ENCODE data around the gene DHRS7B.
A peak's percentile ranks its signal among the peaks of the same experiment; 100 is the strongest.

DHRS7B gene

DNA sequence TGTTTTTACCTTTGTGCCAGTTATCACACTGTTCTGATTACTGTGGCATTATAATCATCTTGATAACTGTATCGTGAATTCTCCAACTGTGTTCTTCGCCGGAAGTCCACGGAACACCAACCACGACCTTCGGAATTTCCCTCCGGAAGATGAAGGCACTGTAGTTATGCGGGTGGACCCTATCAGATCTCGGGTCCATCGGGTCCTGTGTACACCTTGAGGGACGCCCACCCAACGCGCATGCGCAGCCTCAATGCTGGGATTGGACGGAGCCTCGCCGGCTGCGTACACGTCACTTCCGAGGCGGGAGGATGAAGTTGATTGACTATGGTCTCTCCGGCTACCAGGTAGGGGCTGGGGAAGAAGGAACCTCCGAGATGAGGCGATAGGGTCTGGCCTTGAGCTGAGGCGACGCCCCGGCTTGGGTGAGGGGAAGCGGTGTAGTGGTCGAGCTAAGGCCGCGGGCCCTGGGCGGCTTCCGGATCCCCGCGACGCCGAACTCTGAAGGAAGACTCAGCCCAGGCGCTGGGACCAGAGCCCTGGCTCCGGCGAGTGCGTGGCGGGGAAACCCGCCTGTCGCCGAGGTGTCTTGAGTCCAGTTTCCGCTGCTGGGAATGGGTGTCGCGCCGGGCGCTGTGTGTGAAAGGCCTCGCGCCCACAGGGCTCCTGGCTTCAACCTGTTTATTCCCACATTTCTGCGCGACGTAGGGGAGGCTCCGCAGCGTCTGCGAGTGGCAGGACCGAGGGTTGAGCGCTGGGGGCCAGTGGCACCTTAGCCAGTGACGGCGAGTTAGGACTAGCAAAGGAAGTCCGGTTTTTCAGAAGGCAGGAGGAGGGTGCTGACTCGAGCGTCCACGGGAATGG is at the start of gene DHRS7B:
TSS of gene DHRS7B (plus strand) at position 320 of the 864 bp plus-strand sequence. CDS start at position 328, 8 bp downstream.
- Histone ChIP-seq H3K4me1 (ENCODE audit: low read depth, poor library complexity, severe bottlenecking) (peaks cover 29% of the 10 kb centered on the region), H3K9ac (peak within 1 kb of the TSS; percentile 62), H3K4me3 (IDR thresholded peaks at IDR 0.05; ENCODE audit: insufficient read depth, low read depth, low read length) (no peak within 1 kb of the TSS), H3K27ac (peak within 1 kb of the TSS; percentile 60), H4K20me1 (ENCODE audit: insufficient read depth) (no peaks in the 10 kb centered on the region), H3K27me3 (ENCODE audit: insufficient read depth, low read depth) (no peaks in the 10 kb centered on the region), H3K4me2 (peak within 1 kb of the TSS; percentile 93), H2AFZ (ENCODE audit: low read depth) (peak within 1 kb of the TSS; percentile 81), H3K79me2 (ENCODE audit: insufficient read depth, low read depth) (no peaks in the 10 kb centered on the region), H3K36me3 (ENCODE audit: insufficient read depth) (no peaks in the 10 kb centered on the region)
- TF ChIP-seq, protein P1, sequence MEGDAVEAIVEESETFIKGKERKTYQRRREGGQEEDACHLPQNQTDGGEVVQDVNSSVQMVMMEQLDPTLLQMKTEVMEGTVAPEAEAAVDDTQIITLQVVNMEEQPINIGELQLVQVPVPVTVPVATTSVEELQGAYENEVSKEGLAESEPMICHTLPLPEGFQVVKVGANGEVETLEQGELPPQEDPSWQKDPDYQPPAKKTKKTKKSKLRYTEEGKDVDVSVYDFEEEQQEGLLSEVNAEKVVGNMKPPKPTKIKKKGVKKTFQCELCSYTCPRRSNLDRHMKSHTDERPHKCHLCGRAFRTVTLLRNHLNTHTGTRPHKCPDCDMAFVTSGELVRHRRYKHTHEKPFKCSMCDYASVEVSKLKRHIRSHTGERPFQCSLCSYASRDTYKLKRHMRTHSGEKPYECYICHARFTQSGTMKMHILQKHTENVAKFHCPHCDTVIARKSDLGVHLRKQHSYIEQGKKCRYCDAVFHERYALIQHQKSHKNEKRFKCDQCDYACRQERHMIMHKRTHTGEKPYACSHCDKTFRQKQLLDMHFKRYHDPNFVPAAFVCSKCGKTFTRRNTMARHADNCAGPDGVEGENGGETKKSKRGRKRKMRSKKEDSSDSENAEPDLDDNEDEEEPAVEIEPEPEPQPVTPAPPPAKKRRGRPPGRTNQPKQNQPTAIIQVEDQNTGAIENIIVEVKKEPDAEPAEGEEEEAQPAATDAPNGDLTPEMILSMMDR (conservative IDR thresholded peaks at IDR 0.05; ENCODE audit: low read depth, low read length): no peak

DNA sequence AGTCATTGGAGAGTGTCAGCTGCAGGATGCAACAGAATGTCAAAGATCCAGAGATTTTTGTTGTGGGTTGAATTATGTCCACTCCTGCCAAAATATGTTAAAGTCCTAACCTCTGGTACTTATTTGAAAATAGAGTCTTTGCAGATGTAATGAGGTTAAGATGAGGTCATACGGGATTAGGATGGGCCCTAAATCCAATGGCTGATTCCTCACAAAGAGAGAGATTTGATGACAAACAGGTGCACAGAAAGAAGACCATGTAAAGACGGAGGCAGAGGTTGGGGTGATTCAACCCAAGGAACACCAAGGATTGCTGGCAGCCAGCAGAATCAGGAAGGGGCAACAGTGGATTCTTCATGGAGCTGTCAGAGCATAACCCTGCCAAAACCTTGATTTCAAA is 49.5 kb upstream of the DHRS7B start:
- Histone ChIP-seq H3K9ac (no peak overlapping the region), H2AFZ (ENCODE audit: low read depth) (no peak overlapping the region), H4K20me1 (ENCODE audit: insufficient read depth) (no peaks in the 10 kb centered on the region), H3K79me2 (ENCODE audit: insufficient read depth, low read depth) (no peaks in the 10 kb centered on the region), H3K4me2 (no peak overlapping the region), H3K36me3 (ENCODE audit: insufficient read depth) (no peaks in the 10 kb centered on the region), H3K27ac (no peak overlapping the region), H3K4me3 (IDR thresholded peaks at IDR 0.05; ENCODE audit: insufficient read depth, low read depth, low read length) (no peak overlapping the region), H3K4me1 (ENCODE audit: low read depth, poor library complexity, severe bottlenecking) (no peaks in the 10 kb centered on the region), H3K27me3 (ENCODE audit: insufficient read depth, low read depth) (no peaks in the 10 kb centered on the region)
- TF ChIP-seq, protein P1 (conservative IDR thresholded peaks at IDR 0.05; ENCODE audit: low read depth, low read length): no peak

GRCh38 chr17:21078016-21078780 is 48.6 kb upstream of the DHRS7B start:
- Histone ChIP-seq H4K20me1 (ENCODE audit: insufficient read depth) (no peaks in the 10 kb centered on the region), H3K4me1 (ENCODE audit: low read depth, poor library complexity, severe bottlenecking) (no peaks in the 10 kb centered on the region), H3K27me3 (ENCODE audit: insufficient read depth, low read depth) (no peaks in the 10 kb centered on the region), H3K79me2 (ENCODE audit: insufficient read depth, low read depth) (no peaks in the 10 kb centered on the region), H3K9ac (no peak overlapping the region), H3K4me3 (IDR thresholded peaks at IDR 0.05; ENCODE audit: insufficient read depth, low read depth, low read length) (no peak overlapping the region), H2AFZ (ENCODE audit: low read depth) (no peak overlapping the region), H3K36me3 (ENCODE audit: insufficient read depth) (no peaks in the 10 kb centered on the region), H3K4me2 (no peak overlapping the region), H3K27ac (no peak overlapping the region)
- TF ChIP-seq, protein P1 (conservative IDR thresholded peaks at IDR 0.05; ENCODE audit: low read depth, low read length): no peak

DNA sequence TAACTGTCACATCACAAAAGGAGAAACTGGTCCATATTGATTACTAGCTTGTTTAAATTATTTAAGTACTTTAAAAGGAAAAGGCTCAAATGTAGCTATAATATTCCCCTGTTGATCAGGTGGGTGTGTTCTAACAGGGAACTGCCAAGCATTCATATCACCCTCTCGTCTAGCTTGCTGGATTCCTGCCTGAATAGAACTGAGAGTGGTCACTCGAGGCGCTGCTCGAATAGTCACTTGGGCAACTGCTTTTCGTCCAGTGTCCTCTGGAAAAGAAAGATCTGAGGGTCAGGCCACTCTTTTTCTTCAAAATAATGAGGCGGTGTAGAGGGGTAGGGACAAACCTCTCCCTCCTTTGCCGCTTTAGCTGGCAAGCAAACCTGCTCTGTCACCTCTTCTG is 47.6 kb upstream of the DHRS7B start:
- H3K79me2 ChIP-seq (ENCODE audit: insufficient read depth, low read depth): no peaks in the 10 kb centered on the region
- H4K20me1 ChIP-seq (ENCODE audit: insufficient read depth): no peaks in the 10 kb centered on the region
- no peaks in the 10 kb centered on the region for H3K4me1 ChIP-seq (ENCODE audit: low read depth, poor library complexity, severe bottlenecking)
- H3K27ac ChIP-seq: no peak overlapping the region
- H3K4me3 ChIP-seq (IDR thresholded peaks at IDR 0.05; ENCODE audit: insufficient read depth, low read depth, low read length): no peak overlapping the region
- no peak overlapping the region for H3K9ac ChIP-seq
- TF ChIP-seq, protein P1 (conservative IDR thresholded peaks at IDR 0.05; ENCODE audit: low read depth, low read length): no peak
- H2AFZ ChIP-seq (ENCODE audit: low read depth): no peak overlapping the region
- no peaks in the 10 kb centered on the region for H3K36me3 ChIP-seq (ENCODE audit: insufficient read depth)
- no peak overlapping the region for H3K4me2 ChIP-seq
- no peaks in the 10 kb centered on the region for H3K27me3 ChIP-seq (ENCODE audit: insufficient read depth, low read depth)
